ENCODE measurements around the gene VAPA.

Gene VAPA

GRCh38 chr18:9934274-9934673 lies 20.5 kb downstream of the VAPA start:
- no peak for DNase-seq (ENCODE audit: low read depth)
- no peak overlapping the region for H3K4me3 ChIP-seq (replicated peaks; ENCODE audit: low read depth, low read length)
- TF ChIP-seq CTCF (IDR thresholded peaks at IDR 0.05; ENCODE audit: low read length, missing control alignments) = no peak

GRCh38 chr18:9941103-9941502 lies 27.3 kb downstream of the VAPA start:
- no peak for DNase-seq (ENCODE audit: low read depth)
- TF ChIP-seq CTCF (IDR thresholded peaks at IDR 0.05; ENCODE audit: low read length, missing control alignments) = no peak
- H3K4me3 ChIP-seq (replicated peaks; ENCODE audit: low read depth, low read length) = no peak overlapping the region

- H3K4me3 ChIP-seq (replicated peaks; ENCODE audit: low read depth, low read length) = no peak overlapping the region
- no peak for TF ChIP-seq CTCF (IDR thresholded peaks at IDR 0.05; ENCODE audit: low read length, missing control alignments)
- no peak for DNase-seq (ENCODE audit: low read depth)
Observed at GRCh38 chr18:9941660-9942059, 27.8 kb downstream of the VAPA start.

- no peak for TF ChIP-seq CTCF (IDR thresholded peaks at IDR 0.05; ENCODE audit: low read length, missing control alignments)
- DNase-seq (ENCODE audit: low read depth) = no peak
- no peak overlapping the region for H3K4me3 ChIP-seq (replicated peaks; ENCODE audit: low read depth, low read length)
Observed at GRCh38 chr18:9943311-9943710, 29.5 kb downstream of the VAPA start.

- no peak for DNase-seq (ENCODE audit: low read depth)
- no peak for TF ChIP-seq CTCF (IDR thresholded peaks at IDR 0.05; ENCODE audit: low read length, missing control alignments)
Observed at GRCh38 chr18:9944805-9945204, 31.0 kb downstream of the VAPA start.

GRCh38 chr18:9946831-9947230 lies 33.0 kb downstream of the VAPA start:
- no peak for TF ChIP-seq CTCF (IDR thresholded peaks at IDR 0.05; ENCODE audit: low read length, missing control alignments)
- DNase-seq (ENCODE audit: low read depth) = no peak
- H3K4me3 ChIP-seq (replicated peaks; ENCODE audit: low read depth, low read length) = no peak overlapping the region

More at GRCh38 chr18:9944805-9945204, 31.0 kb downstream of the VAPA start:
- H3K4me3 ChIP-seq (replicated peaks; ENCODE audit: low read depth, low read length) = no peak overlapping the region

- no peak for TF ChIP-seq CTCF (IDR thresholded peaks at IDR 0.05; ENCODE audit: low read length, missing control alignments)
- no peak for DNase-seq (ENCODE audit: low read depth)
- no peak overlapping the region for H3K4me3 ChIP-seq (replicated peaks; ENCODE audit: low read depth, low read length)
Observed at GRCh38 chr18:9947248-9947647, 33.4 kb downstream of the VAPA start.
